ENCODE results near the gene TRIO. TPM values are rescaled to one million over a fixed set of nuclear protein-coding genes. Genes with fewer than 3 reads are reported as not detected.

Gene TRIO
- total RNA-seq, 1 donor from 2014 or later = 76.8 TPM

- DNase-seq (ENCODE audit: low read depth in 2 of 2) = no peak
Measured at GRCh38 chr5:14167211-14167845, 24.2 kb downstream of the TRIO start.

GRCh38 chr5:14168144-14168792 is 25.1 kb downstream of the TRIO start:
- DNase-seq (ENCODE audit: low read depth in 2 of 2) = peak in 1 of 2 donors; percentile 86

- no peak for DNase-seq (ENCODE audit: low read depth in 2 of 2)
Measured at GRCh38 chr5:14168793-14169262, 25.7 kb downstream of the TRIO start.

- DNase-seq (ENCODE audit: low read depth in 2 of 2) = no peak
Measured at GRCh38 chr5:14171046-14171445, 27.9 kb downstream of the TRIO start.

DNA sequence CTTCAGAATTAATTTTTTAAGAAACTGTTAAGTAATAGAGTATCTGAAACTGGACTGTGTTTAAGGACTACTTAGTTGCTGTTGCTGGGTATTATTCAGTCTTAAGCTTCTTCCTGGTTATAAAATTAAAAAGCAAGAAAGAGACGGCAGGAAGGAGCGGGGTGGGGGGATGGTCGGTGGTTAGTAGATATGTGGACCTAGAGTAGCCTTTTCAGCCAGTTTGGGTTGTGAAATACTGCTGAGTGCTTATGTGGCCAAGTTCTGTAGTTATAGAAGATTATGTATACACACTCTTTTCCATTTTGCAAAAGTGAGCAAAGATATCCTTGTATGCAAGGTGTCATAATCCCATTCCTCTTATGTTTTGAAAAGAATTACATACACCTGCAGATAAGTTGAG is 28.5 kb downstream of the TRIO start:
- DNase-seq (ENCODE audit: low read depth in 2 of 2) = no peak

GRCh38 chr5:14172149-14172795 is 29.1 kb downstream of the TRIO start:
- no peak for DNase-seq (ENCODE audit: low read depth in 2 of 2)

- DNase-seq (ENCODE audit: low read depth in 2 of 2) = no peak
Measured at GRCh38 chr5:14173377-14174229, 30.5 kb downstream of the TRIO start.

DNA sequence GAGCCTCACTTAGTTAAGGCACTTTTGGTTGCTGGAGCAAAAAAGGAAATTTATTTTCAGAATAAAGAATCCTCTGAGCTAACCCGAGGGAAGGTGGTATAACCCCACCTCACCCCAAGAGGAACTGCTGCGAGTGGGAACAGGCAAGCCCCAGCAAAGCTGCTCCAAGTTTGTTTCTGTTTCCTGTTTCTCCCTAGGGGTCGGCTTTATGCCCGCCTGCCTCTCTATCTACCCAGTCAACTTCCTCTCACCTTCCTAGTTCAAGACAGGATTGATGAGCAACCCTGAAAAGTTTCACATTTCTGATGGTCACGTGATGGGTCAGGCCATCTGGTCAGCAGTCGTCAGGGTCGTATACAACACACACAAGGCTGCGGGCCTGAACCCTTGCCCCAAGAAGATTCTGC is 31.1 kb downstream of the TRIO start:
- DNase-seq (ENCODE audit: low read depth in 2 of 2) = peak in 1 of 2 donors; percentile 81

GRCh38 chr5:14175381-14175780 is 32.2 kb downstream of the TRIO start:
- DNase-seq (ENCODE audit: low read depth in 2 of 2) = no peak

- no peak for DNase-seq (ENCODE audit: low read depth in 2 of 2)
Measured at GRCh38 chr5:14176888-14177287, 33.7 kb downstream of the TRIO start.

DNA sequence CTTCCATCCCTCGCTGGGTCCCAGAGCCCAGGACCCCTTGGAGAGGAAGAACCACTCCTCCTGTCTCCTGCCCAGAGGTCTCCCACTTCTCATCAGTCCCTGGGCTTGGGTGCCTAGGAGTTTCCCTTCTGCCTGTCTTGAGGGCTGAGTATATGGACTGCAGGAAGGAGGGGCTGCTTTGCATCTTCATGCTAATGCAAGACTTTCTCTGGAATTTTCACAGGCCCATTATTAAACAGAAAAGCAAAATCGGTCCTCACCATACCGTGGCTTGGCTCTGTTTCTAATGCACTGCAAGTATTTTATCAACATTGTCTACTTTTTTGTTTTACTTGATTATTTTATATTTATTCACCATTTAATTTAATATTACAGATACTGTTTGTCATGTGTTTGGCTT is 34.5 kb downstream of the TRIO start:
- DNase-seq (ENCODE audit: low read depth in 2 of 2) = no peak

GRCh38 chr5:14178091-14178490 is 34.9 kb downstream of the TRIO start:
- DNase-seq (ENCODE audit: low read depth in 2 of 2) = no peak

DNA sequence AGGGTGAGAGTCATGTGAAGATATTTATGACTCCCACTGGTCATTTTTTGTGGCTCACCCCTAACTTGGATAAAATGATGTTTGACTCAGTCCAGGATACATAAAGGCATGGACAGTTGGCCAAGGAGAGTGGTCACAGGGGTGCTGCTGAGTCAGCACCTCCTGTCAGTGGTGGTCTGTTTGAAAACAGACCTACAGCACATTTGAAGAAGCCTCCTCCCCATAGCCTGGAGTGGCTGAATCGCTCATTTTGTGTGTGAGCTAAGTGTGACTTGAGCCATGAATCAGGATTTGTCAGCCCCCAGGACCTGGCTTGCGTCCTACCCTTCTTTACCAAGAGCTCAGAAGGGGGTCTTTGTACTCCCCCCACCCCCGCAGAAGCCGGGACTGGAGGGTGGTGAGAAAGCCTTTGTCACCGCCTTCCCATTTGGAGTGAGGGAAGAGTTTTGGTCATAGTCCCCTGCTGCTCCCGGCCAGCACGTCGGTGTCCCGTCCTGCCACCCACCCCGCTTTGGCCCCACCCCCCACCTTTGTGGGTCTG is 35.6 kb downstream of the TRIO start:
- no peak for DNase-seq (ENCODE audit: low read depth in 2 of 2)

DNA sequence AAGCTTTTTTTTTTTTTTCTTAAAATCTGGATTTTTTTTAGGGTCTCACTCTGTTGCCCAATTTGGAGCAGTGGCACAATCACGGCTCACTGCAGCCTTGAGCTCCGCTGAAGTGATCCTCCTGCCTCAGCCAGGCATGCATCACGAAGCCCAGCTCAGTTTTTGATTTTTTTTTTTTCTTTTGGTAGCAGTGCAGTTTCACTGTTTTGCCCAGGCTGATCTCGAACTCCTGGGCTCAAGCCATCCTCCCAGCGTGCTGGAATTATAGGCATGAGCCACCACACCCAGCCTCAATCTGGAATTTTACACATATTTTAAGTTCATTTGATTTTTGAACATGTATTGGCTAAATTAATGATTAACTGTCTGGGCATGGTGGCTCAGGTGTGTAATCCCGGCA is 36.3 kb downstream of the TRIO start:
- DNase-seq (ENCODE audit: low read depth in 2 of 2) = no peak

DNA sequence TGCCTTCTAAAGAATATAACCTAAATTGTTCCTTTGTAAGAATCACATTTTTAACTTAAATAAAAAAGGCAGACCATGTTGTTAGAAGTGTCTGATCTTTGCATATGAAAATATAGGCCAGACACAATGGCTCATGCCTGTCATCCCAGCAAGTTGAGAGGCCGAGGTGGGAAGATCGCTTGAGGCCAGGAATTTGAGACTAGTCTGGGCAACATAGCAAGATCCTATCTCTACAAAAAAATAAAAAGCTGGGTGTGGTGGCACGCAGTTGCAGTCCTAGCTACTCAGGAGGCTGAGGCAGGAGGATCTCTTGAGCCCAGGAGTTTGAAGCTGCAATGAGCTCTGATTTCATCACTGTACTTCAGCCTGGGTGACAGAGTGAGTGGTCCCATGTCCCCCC is 37.3 kb downstream of the TRIO start:
- DNase-seq (ENCODE audit: low read depth in 2 of 2) = no peak

GRCh38 chr5:14181299-14181968 is 38.3 kb downstream of the TRIO start:
- DNase-seq (ENCODE audit: low read depth in 2 of 2) = no peak

GRCh38 chr5:14182761-14183160 is 39.6 kb downstream of the TRIO start:
- no peak for DNase-seq (ENCODE audit: low read depth in 2 of 2)

DNA sequence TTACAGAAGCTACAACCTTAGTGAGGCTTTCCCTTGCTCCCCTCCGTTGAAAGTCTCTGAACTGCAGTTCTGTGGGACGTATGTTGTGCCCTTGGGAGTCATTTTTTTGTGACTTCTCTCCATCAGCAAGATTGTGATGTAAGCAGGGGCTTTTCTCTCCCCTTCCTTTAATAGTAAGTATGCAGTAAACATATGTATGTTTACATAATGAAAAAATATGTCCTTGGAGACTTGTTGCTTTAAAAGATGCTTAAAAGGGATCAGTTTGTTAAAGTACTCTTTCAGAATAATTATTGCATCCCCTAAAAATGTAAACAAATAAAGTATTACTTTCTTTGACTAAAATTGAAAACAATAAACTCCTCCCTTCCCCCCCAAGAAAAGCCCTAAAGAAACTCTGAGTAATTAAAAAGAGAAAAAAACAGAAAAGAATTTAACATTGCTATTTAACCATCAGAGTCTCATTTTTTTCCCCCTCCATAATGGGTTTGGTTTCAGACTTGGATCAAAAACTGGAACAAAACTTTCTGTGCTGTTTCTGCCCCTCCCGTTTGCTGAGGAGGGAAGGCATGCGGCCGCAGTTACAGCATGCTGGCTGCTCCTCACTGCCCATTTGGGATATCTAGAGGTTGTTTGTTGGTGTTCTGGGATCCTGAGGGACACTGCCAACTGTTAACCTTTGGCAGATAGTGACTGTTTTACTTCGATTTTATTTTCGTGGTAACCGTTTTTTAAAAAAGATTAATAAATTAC is 40.2 kb downstream of the TRIO start:
- DNase-seq (ENCODE audit: low read depth in 2 of 2) = no peak

DNA sequence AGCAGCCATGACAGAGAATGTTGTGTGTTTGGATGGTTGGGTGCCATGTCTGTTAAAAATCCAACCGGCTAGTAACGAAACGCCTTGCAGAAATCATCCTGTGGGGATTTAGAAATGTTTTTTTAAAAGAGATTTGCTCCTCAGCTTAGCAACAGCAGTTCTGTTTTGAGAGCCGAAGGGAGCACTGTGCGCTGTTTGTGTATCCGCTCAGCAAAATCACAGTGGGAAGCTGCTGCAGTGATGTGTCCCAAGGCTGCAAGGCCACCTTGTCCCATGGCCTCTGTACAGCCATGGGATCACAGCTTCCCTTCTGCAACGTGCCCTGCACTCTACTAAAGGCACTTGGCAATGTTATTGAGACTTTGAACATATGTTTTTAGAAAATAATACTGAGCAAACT is 40.9 kb downstream of the TRIO start:
- DNase-seq (ENCODE audit: low read depth in 2 of 2) = no peak

- no peak for DNase-seq (ENCODE audit: low read depth in 2 of 2)
Measured at GRCh38 chr5:14184725-14185124, 41.6 kb downstream of the TRIO start.
